Gastrocnemius medialis (tissue), 4 donors: Measurements from ENCODE around the gene ELAVL4. TPM values are rescaled to one million over a fixed set of nuclear protein-coding genes. Genes with fewer than 3 reads are reported as not detected.

Experiments
- ATAC-seq, 2 donors: fragments of 150-250 bp; one replicate each; pipeline ENCODE4 v1.9.1; 2016
- DNase-seq, 2 donors: peaks; one replicate each; pipeline ENCODE4 v3.0.0-alpha.2; 2019
- H3K27ac ChIP-seq, 4 donors: fragments of 200-600 bp; sonication (generic); 1 replicate in 1 of 4; 2 replicates in 3 of 4; pipeline ENCODE4 v1.5.1; 2016 to 2018; ENCODE audit warnings: mild to moderate bottlenecking in 2 of 4, moderate library complexity in 1 of 4
- H3K27me3 ChIP-seq, 3 donors: fragments of 200-600 bp; sonication (generic) in 2 of 3; 1 replicate in 1 of 3; 2 replicates in 2 of 3; pipeline versions ENCODE4 v1.5.1 to v1.6.0; 2016 to 2019; ENCODE audit warnings: mild to moderate bottlenecking in 1 of 3, moderate library complexity in 1 of 3
- H3K36me3 ChIP-seq, 2 donors: fragments of 200-600 bp; sonication (generic) in 1 of 2; one replicate each; pipeline ENCODE4 v1.5.1; 2017 to 2018
- H3K4me1 ChIP-seq, 2 donors: fragments of 200-600 bp; sonication (generic) in 1 of 2; one replicate each; pipeline ENCODE4 v1.5.1; 2016 to 2017; ENCODE audit warnings: mild to moderate bottlenecking in 2 of 2
- H3K4me3 ChIP-seq, 4 donors: fragments of 200-600 bp; sonication (generic) in 3 of 4; 1 replicate in 1 of 4; 2 replicates in 3 of 4; pipeline ENCODE4 v1.5.1; 2016 to 2019; ENCODE audit warnings: mild to moderate bottlenecking in 2 of 4
- H3K9me3 ChIP-seq, 3 donors: fragments of 200-600 bp; sonication (generic) in 2 of 3; 1 replicate in 1 of 3; 2 replicates in 2 of 3; pipeline ENCODE4 v1.5.1; 2016 to 2019
- POLR2A ChIP-seq, 2 donors: fragments of 450-650 bp; IDR thresholded peaks; one replicate each; pipeline ENCODE4 v1.6.1; 2017; ENCODE audit warnings: antibody characterized with exemption in 2 of 2, mild to moderate bottlenecking in 2 of 2, moderate library complexity in 2 of 2
- in situ Hi-C, 4 donors: fragments of 200-750 bp; cut with MboI; loops; one replicate each; pipeline versions ENCODE4 v1.15.0 to v1.8.0; 2017; ENCODE audit warnings: low sequenced_read_pairs in 4 of 4
- intact Hi-C: fragments of 100-400 bp; cut with DNase I; formaldehyde crosslinking; loops from one replicate; pipeline ENCODE4 v1.15.1; 2023; ENCODE audit warnings: low total_unique reads
- total RNA-seq, 4 donors: library from RNA; depleted of rRNA; stranded (reverse); fragments of >200 nt; gene quantifications; one replicate each; pipeline versions ENCODE4 v1.1.0 to v1.2.3, GENCODE V29; 2016
- TF ChIP-seq, protein P1 (sequence below), 5 experiments: fragments of 450-650 bp in 3 of 5; fragments of 200-600 bp in 2 of 5; sonication (generic) in 2 of 5; IDR thresholded peaks in 4 of 5; conservative IDR thresholded peaks in 1 of 5; 1 replicate in 4 of 5; 2 replicates in 1 of 5; pipeline ENCODE4 v1.5.1; 2016 to 2019; ENCODE audit warnings: antibody characterized with exemption in 5 of 5, mild to moderate bottlenecking in 3 of 5, moderate library complexity in 3 of 5

Gene ELAVL4
- total RNA-seq, 4 donors from 2014 or later, result not detected

DNA sequence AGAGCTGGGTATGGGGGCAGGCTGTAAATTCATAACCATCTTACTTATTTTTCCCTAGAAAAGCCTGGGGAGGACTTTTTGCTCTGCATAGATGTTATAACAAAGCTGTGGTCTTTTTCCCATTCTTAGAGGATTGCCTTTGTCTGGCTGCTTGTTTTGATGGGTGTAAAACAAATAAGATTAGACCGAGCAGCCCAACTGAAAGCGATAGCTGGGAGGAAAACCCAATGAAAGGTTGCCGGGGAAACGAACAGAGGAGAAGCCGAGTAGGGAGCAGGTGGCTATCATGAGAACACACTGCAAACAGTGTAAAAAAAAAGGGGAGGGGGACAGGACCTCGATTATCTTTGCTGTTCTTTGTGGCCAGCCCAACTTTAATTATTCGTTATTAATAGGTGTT lies 1.9 kb downstream of the ELAVL4 start:
- TF ChIP-seq, protein P1, sequence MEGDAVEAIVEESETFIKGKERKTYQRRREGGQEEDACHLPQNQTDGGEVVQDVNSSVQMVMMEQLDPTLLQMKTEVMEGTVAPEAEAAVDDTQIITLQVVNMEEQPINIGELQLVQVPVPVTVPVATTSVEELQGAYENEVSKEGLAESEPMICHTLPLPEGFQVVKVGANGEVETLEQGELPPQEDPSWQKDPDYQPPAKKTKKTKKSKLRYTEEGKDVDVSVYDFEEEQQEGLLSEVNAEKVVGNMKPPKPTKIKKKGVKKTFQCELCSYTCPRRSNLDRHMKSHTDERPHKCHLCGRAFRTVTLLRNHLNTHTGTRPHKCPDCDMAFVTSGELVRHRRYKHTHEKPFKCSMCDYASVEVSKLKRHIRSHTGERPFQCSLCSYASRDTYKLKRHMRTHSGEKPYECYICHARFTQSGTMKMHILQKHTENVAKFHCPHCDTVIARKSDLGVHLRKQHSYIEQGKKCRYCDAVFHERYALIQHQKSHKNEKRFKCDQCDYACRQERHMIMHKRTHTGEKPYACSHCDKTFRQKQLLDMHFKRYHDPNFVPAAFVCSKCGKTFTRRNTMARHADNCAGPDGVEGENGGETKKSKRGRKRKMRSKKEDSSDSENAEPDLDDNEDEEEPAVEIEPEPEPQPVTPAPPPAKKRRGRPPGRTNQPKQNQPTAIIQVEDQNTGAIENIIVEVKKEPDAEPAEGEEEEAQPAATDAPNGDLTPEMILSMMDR (IDR thresholded peaks at IDR 0.05 in 4 of 5, conservative IDR thresholded peaks at IDR 0.05 in 1 of 5), result no peak
- TF ChIP-seq POLR2A (IDR thresholded peaks at IDR 0.05), result no peak
- intact Hi-C loops, result no loop called here
- H3K9me3 ChIP-seq, result no peaks in the 10 kb centered on the region
- ATAC-seq (no peak), DNase-seq (no peak)
- H3K36me3 ChIP-seq, result no peaks in the 10 kb centered on the region
- no peaks in the 10 kb centered on the region for H3K4me1 ChIP-seq
- H3K27me3 ChIP-seq, result peaks cover 17 to 41% (median 40%) of the 10 kb centered on the region in 3 donors
- no peak overlapping the region for H3K4me3 ChIP-seq
- H3K27ac ChIP-seq, result no peak overlapping the region
- in situ Hi-C loops, result no loop called here

DNA sequence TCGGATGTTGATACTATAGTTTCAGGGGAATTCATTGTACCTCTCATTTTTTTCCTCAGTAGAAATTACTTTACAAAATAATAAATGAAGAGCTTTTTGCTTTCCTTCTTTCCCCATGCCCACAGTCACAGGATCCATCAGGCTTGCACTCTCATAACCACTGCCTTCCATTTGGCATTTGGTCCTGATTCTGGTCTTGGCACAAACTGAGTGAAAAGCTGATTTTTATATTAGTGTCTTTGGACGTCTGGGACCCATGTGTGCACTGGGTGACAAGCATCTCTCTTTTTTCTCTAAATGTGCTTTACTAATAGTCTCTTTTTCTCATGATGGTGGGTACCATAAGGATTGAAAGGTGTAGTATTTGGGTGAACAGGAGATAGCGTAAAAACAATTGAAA lies 2.8 kb downstream of the ELAVL4 start:
- in situ Hi-C loops, result no loop called here

DNA sequence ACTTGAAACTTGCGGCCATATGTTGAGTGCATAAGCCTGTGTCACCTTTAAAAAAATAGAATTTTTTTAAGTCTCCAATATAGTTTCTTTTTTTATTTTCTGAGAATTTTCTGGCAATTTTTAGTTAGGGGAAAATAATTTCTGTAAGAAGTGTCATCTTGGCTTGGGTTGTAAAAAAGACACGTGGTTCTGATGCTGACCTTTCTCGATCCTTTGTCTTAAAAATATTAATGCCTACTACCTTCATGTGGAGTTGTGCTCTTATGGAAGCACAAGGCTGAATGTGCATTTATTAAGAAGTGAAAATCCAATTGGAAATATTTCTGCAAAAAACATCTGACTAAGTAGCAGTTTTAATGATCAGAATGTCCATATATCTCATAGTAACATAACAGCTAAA lies 3.5 kb downstream of the ELAVL4 start:
- in situ Hi-C loops, result no loop called here
- no peak overlapping the region for H3K4me3 ChIP-seq

More for the DNA sequence above, 2.8 kb downstream of the ELAVL4 start:
- no peaks in the 10 kb centered on the region for H3K36me3 ChIP-seq
- no peak for TF ChIP-seq POLR2A (IDR thresholded peaks at IDR 0.05)
- TF ChIP-seq, protein P1 (IDR thresholded peaks at IDR 0.05 in 4 of 5, conservative IDR thresholded peaks at IDR 0.05 in 1 of 5), result no peak
- no peaks in the 10 kb centered on the region for H3K9me3 ChIP-seq
- no peak overlapping the region for H3K27ac ChIP-seq
- DNase-seq (no peak), ATAC-seq (no peak)
- peaks cover 17 to 41% (median 40%) of the 10 kb centered on the region in 3 donors for H3K27me3 ChIP-seq
- intact Hi-C loops, result no loop called here
- H3K4me1 ChIP-seq, result no peaks in the 10 kb centered on the region
- no peak overlapping the region for H3K4me3 ChIP-seq

DNA sequence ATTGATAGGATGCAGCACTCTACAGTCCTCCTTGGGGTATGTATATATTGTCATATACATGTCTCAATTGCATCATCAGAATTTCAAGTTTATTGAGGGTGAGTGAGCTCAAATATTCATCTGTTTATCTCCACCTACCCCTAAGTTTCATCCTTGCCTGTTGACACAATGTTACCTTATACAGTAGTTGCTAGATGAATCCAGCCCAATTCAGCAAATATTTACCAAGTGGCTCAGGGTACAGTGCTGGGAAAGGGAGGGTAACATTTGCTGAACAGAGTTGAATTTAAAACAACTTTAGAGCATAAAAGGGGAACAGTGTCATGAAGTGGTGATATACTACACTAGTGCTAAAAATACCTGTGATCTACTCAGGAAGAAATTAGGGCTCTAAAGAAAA lies 14.4 kb downstream of the ELAVL4 start:
- Histone ChIP-seq H3K4me3 (no peak overlapping the region), H3K4me1 (no peaks in the 10 kb centered on the region), H3K36me3 (no peaks in the 10 kb centered on the region), H3K9me3 (no peaks in the 10 kb centered on the region), H3K27ac (no peak overlapping the region), H3K27me3 (no peaks in the 10 kb centered on the region)
- in situ Hi-C loops (loop anchor here in 1 of 4 donors (10.0 kb wide), 1 partner anchor 62 kb away; no protein-coding TSS in a partner anchor), intact Hi-C loops (no loop called here)
- DNase-seq (no peak), ATAC-seq (no peak)
- TF ChIP-seq, protein P1 (IDR thresholded peaks at IDR 0.05 in 4 of 5, conservative IDR thresholded peaks at IDR 0.05 in 1 of 5), result no peak
- no peak for TF ChIP-seq POLR2A (IDR thresholded peaks at IDR 0.05)

More for the DNA sequence above, 3.5 kb downstream of the ELAVL4 start:
- ATAC-seq (no peak), DNase-seq (no peak)
- H3K36me3 ChIP-seq, result no peaks in the 10 kb centered on the region
- intact Hi-C loops, result no loop called here
- H3K4me1 ChIP-seq, result no peaks in the 10 kb centered on the region
- H3K9me3 ChIP-seq, result no peaks in the 10 kb centered on the region
- H3K27me3 ChIP-seq, result peaks cover 17 to 41% (median 40%) of the 10 kb centered on the region in 3 donors
- no peak for TF ChIP-seq POLR2A (IDR thresholded peaks at IDR 0.05)
- TF ChIP-seq, protein P1 (IDR thresholded peaks at IDR 0.05 in 4 of 5, conservative IDR thresholded peaks at IDR 0.05 in 1 of 5), result no peak
- H3K27ac ChIP-seq, result no peak overlapping the region
